Adrenal gland (tissue), 12 donors: Measurements from ENCODE around the gene RPTOR. TPM values are rescaled to one million over a fixed set of nuclear protein-coding genes. Genes with fewer than 3 reads are reported as not detected.
A peak's percentile ranks its signal among the peaks of the same experiment; 100 is the strongest.

Experiments
- DNase-seq, 7 donors: peaks; one replicate each; pipeline ENCODE4 v3.0.0-alpha.2; 2019 to 2020
- H3K27ac ChIP-seq, 5 donors: fragments of 200-600 bp; sonication (generic) in 4 of 5; 1 replicate in 3 of 5; 2 replicates in 2 of 5; pipeline versions ENCODE4 v1.5.1 to v1.8.0; 2016 to 2020; ENCODE audit warnings: mild to moderate bottlenecking in 1 of 5
- H3K27me3 ChIP-seq: fragments of 200-600 bp; 2 replicates; pipeline ENCODE4 v1.8.0; 2021
- H3K36me3 ChIP-seq, 2 donors: fragments of 200-600 bp; replicated peaks in 1 of 2; 1 replicate in 1 of 2; 2 replicates in 1 of 2; pipeline versions ENCODE4 v1.5.1 to v1.8.0; 2018 to 2022
- H3K4me1 ChIP-seq, 2 donors: fragments of 200-600 bp; replicated peaks in 1 of 2; 1 replicate in 1 of 2; 2 replicates in 1 of 2; pipeline versions ENCODE4 v1.5.1 to v1.8.0; 2018 to 2021
- H3K4me3 ChIP-seq, 4 donors: fragments of 200-600 bp; sonication (generic) in 3 of 4; one replicate each; pipeline ENCODE4 v1.5.1; 2016 to 2018
- H3K9me3 ChIP-seq, 3 donors: fragments of 200-600 bp; sonication (generic) in 1 of 3; replicated peaks in 1 of 3; 1 replicate in 2 of 3; 2 replicates in 1 of 3; pipeline versions ENCODE4 v1.5.1 to v1.8.0; 2016 to 2021
- CTCF ChIP-seq, 6 experiments: fragments of 450-650 bp in 4 of 6; fragments of 200-600 bp in 2 of 6; sonication (generic) in 1 of 6; IDR thresholded peaks; 1 replicate in 5 of 6; 2 replicates in 1 of 6; pipeline versions ENCODE4 v1.5.1 to v1.8.0; 2016 to 2021; ENCODE audit warnings: antibody characterized with exemption in 6 of 6, mild to moderate bottlenecking in 2 of 6, moderate library complexity in 1 of 6
- POLR2A ChIP-seq, 2 donors: fragments of 450-650 bp; IDR thresholded peaks; one replicate each; pipeline ENCODE4 v1.6.1; 2017; ENCODE audit warnings: antibody characterized with exemption in 2 of 2, mild to moderate bottlenecking in 2 of 2, moderate library complexity in 1 of 2
- WGBS, 4 donors: extraction: QIAGEN DNeasy Blood & Tissue Kit in 2 of 4; methylation state at CpG; one replicate each; pipeline versions ENCODE4 v1.1.5 to v1.1.7; 2013 to 2017; 5-methylcytosine and 5-hydroxymethylcytosine counted together
- intact Hi-C, 2 donors: fragments of 100-400 bp; cut with DNase I; formaldehyde crosslinking; loops; one replicate each; pipeline versions ENCODE4 v1.14.1 to v1.15.0; 2022 to 2023
- polyA plus RNA-seq, 3 donors: library from polyadenylated mRNA; stranded (reverse); fragments of 200-250 nt in 2 of 3; fragments of 350-450 nt in 1 of 3; fragmentation: Illumina TruSeq in 1 of 3; extraction: RNeasy Lipid Tissue Mini Kit (QIAGEN cat#74804) in 1 of 3; gene quantifications; one replicate each; pipeline ENCODE4 v1.2.3, GENCODE V29; 2013 to 2014
- total RNA-seq, 9 donors: library from RNA; depleted of rRNA in 4 of 9; stranded (reverse); fragments of >200 nt in 4 of 9; fragments of 120-200 nt in 1 of 9; fragmentation: NEBNext Ultra II Directional in 1 of 9; extraction: Animal tissue kit (Norgen Biotek cat#: 25700) in 1 of 9; gene quantifications; one replicate each; pipeline versions ENCODE4 v1.1.0 to v1.2.4, GENCODE V29; 2013 to 2023
- donor health status: healthy with polysubstance abuse.
- donor health status: Bipolar disorder and iron deficiency.
- donor health status: DM: yes; HTN: yes; CAD: no.
- donor health status: DM: no; HTN: no; CAD: no.
- donor health status: DM: no; HTN: no; CAD: no.
- donor health status: DM: yes; HTN: yes; CAD: no.

The RPTOR gene
- total and polyA plus RNA-seq, 12 donors: 9.7 to 53.3 (median 29.7) TPM

GRCh38 chr17:80772906-80773242 is 228.2 kb downstream of the RPTOR start:
- no peak overlapping the region for H3K4me3 ChIP-seq
- DNase-seq: peak in 1 of 7 donors; percentile 58
- H3K4me1 ChIP-seq: no peaks in the 10 kb centered on the region
- H3K36me3 ChIP-seq: no peaks in the 10 kb centered on the region
- H3K27ac ChIP-seq: peak overlapping the region in 1 of 5 donors; percentile 59
- intact Hi-C loops: no loop called here
- no peaks in the 10 kb centered on the region for H3K27me3 ChIP-seq
- no peak for TF ChIP-seq POLR2A (IDR thresholded peaks at IDR 0.05)
- no peak for TF ChIP-seq CTCF (IDR thresholded peaks at IDR 0.05)
- WGBS, 4 donors: 85 to 96% (median 90%) methylated on average over 5 to 8 of the region's 8 CpGs
- H3K9me3 ChIP-seq: no peaks in the 10 kb centered on the region

- Histone ChIP-seq H3K4me3 (no peak overlapping the region), H3K27me3 (no peaks in the 10 kb centered on the region), H3K27ac (peak overlapping the region in 1 of 5 donors; percentile 59), H3K9me3 (no peaks in the 10 kb centered on the region), H3K36me3 (no peaks in the 10 kb centered on the region), H3K4me1 (no peaks in the 10 kb centered on the region)
- intact Hi-C loops: no loop called here
- 63 to 79% (median 73%) methylated on average over 13 to 19 of the region's 19 CpGs for WGBS, 4 donors
- DNase-seq: peak in 2 of 7 donors; percentile 26 to 85
- TF ChIP-seq POLR2A (IDR thresholded peaks at IDR 0.05) (peak in 1 of 2 donors; percentile 42), CTCF (IDR thresholded peaks at IDR 0.05) (peak in 1 of 6 experiments; percentile 4)
Observed at GRCh38 chr17:80773243-80773991, 228.8 kb downstream of the RPTOR start.

- no peaks in the 10 kb centered on the region for H3K9me3 ChIP-seq
- H3K36me3 ChIP-seq: no peaks in the 10 kb centered on the region
- no peaks in the 10 kb centered on the region for H3K27me3 ChIP-seq
- WGBS, 4 donors: 91 to 97% (median 94%) methylated on average over 20 of the region's 20 CpGs
- intact Hi-C loops: no loop called here
- DNase-seq: peak in 1 of 7 donors; percentile 55
- no peak overlapping the region for H3K4me3 ChIP-seq
- no peaks in the 10 kb centered on the region for H3K4me1 ChIP-seq
- peak overlapping the region in 1 of 5 donors; percentile 59 for H3K27ac ChIP-seq
- no peak for TF ChIP-seq POLR2A (IDR thresholded peaks at IDR 0.05)
- TF ChIP-seq CTCF (IDR thresholded peaks at IDR 0.05): no peak
Observed at GRCh38 chr17:80774146-80774545, 229.5 kb downstream of the RPTOR start.

- WGBS, 4 donors: 72 to 85% (median 81%) methylated on average over 19 to 21 of the region's 21 CpGs
Observed at GRCh38 chr17:80774643-80775281, 230.1 kb downstream of the RPTOR start.

More at GRCh38 chr17:80774643-80775281, 230.1 kb downstream of the RPTOR start:
- DNase-seq: peak in 1 of 7 donors; percentile 62
- Histone ChIP-seq H3K36me3 (no peaks in the 10 kb centered on the region), H3K27ac (peak overlapping the region in 1 of 5 donors; percentile 59), H3K9me3 (no peaks in the 10 kb centered on the region), H3K4me3 (no peak overlapping the region), H3K4me1 (no peaks in the 10 kb centered on the region), H3K27me3 (no peaks in the 10 kb centered on the region)
- intact Hi-C loops: no loop called here
- TF ChIP-seq CTCF (IDR thresholded peaks at IDR 0.05) (no peak), POLR2A (IDR thresholded peaks at IDR 0.05) (no peak)
